Endothelial cell of umbilical vein (primary cell): Measurements from ENCODE around the gene NDUFAF8. TPM values are rescaled to one million over a fixed set of nuclear protein-coding genes. Genes with fewer than 3 reads are reported as not detected.

Experiments used
- BruUV-seq: library from RNA; stranded (reverse); fragments of 400-500 nt; replicated peaks from 2 replicates; lab custom pipeline; 2021; lab: Mats Ljungman, UMichigan
- CTCF ChIA-PET: fragments of 300-600, 350-600 bp; sonication (Branson Sonifier 250); formaldehyde crosslinking; loops from one replicate; lab custom pipeline; 2021; ENCODE audit warnings: antibody characterized with exemption, inconsistent platforms; lab: Charles Lee
- POLR2A ChIA-PET: fragments of 300-600, 350-600 bp; sonication (Branson Sonifier 250); formaldehyde crosslinking; loops from one replicate; lab custom pipeline; 2021; ENCODE audit warnings: antibody characterized with exemption, inconsistent platforms; lab: Charles Lee
- DNase-seq: peaks from one replicate; pipeline ENCODE4 v3.0.0-alpha.2; 2011; ENCODE audit warnings: low read depth, low spot score
- FAIRE-seq: peaks from 2 replicates; lab custom pipeline; 2011; peaks lifted over from hg19 to GRCh38; lab: Jason Lieb, UNC
- H2AFZ ChIP-seq: 2 replicates; pipeline ENCODE4 v1.6.0; 2012; ENCODE audit warnings: low read depth, low read length, control low read depth, inconsistent platforms
- H3K27ac ChIP-seq: 2 replicates; pipeline ENCODE4 v1.5.1; 2011; ENCODE audit warnings: low read depth, mild to moderate bottlenecking, control low read depth, low read length, moderate library complexity; ENCODE audit not compliant: insufficient read depth
- H3K27me3 ChIP-seq, 2 experiments: 2 replicates each; pipeline versions ENCODE4 v1.6.0 to v1.6.1; 2011; ENCODE audit warnings: low read length in 2 of 2, mixed read lengths in 1 of 2; ENCODE audit not compliant: control insufficient read depth in 2 of 2, insufficient read depth in 2 of 2
- H3K36me3 ChIP-seq, 2 experiments: 2 replicates in 1 of 2; 3 replicates in 1 of 2; pipeline ENCODE4 v1.5.1; 2011; ENCODE audit warnings: low read length in 2 of 2, mild to moderate bottlenecking in 1 of 2, moderate library complexity in 1 of 2; ENCODE audit not compliant: control insufficient read depth in 2 of 2, insufficient read depth in 2 of 2; ENCODE audit errors: extremely low read depth in 1 of 2
- H3K4me1 ChIP-seq: 3 replicates; pipeline ENCODE4 v1.5.1; 2011; ENCODE audit warnings: mild to moderate bottlenecking, low read length; ENCODE audit not compliant: control insufficient read depth, insufficient read depth; ENCODE audit errors: extremely low read depth
- H3K4me2 ChIP-seq: 2 replicates; pipeline ENCODE4 v1.6.1; 2011; ENCODE audit warnings: low read length, control low read depth, mixed read lengths; ENCODE audit not compliant: insufficient read depth
- H3K4me3 ChIP-seq, 3 experiments: fragments of 200-600 bp in 1 of 3; sonication (generic), shearing (Covaris generic) in 1 of 3; replicated peaks in 1 of 3; 2 replicates each; pipeline ENCODE4 v1.5.1; 2011 to 2016; ENCODE audit warnings: control low read depth in 3 of 3, low read length in 3 of 3, mild to moderate bottlenecking in 2 of 3, inconsistent platforms in 1 of 3, low read depth in 1 of 3, moderate library complexity in 1 of 3; ENCODE audit not compliant: insufficient read depth in 1 of 3
- H3K79me2 ChIP-seq: 2 replicates; pipeline ENCODE4 v1.6.0; 2012; ENCODE audit warnings: low read length, inconsistent platforms; ENCODE audit not compliant: control insufficient read depth, insufficient read depth
- H3K9ac ChIP-seq: replicated peaks from 2 replicates; pipeline ENCODE3; 2011; ENCODE audit warnings: low read length, control low read depth; ENCODE audit not compliant: insufficient read depth; ENCODE audit errors: extremely low read depth
- H3K9me1 ChIP-seq: replicated peaks from 3 replicates; pipeline ENCODE4 v1.6.0; 2011; ENCODE audit warnings: mild to moderate bottlenecking, low read length; ENCODE audit not compliant: control insufficient read depth, insufficient read depth; ENCODE audit errors: extremely low read depth
- H3K9me3 ChIP-seq: replicated peaks from 2 replicates; pipeline ENCODE4 v1.5.1; 2012; ENCODE audit warnings: low read length, inconsistent platforms; ENCODE audit not compliant: control insufficient read depth, insufficient read depth
- H4K20me1 ChIP-seq: replicated peaks from 2 replicates; pipeline ENCODE3; 2011; ENCODE audit warnings: mild to moderate bottlenecking, low read length; ENCODE audit not compliant: control insufficient read depth, insufficient read depth; ENCODE audit errors: extremely low read depth
- EZH2 ChIP-seq: IDR thresholded peaks from 2 replicates; pipeline ENCODE4 v1.6.1; 2012; ENCODE audit warnings: borderline replicate concordance, low read depth, mild to moderate bottlenecking, moderate library complexity, low read length, inconsistent platforms; ENCODE audit not compliant: severe bottlenecking
- FOS ChIP-seq: IDR thresholded peaks from 2 replicates; pipeline ENCODE4 v1.6.1; 2011; ENCODE audit warnings: mild to moderate bottlenecking, low read length, moderate library complexity, borderline replicate concordance; ENCODE audit not compliant: insufficient read depth
- GATA2 ChIP-seq: IDR thresholded peaks from 2 replicates; pipeline ENCODE4 v1.7.0; 2011; ENCODE audit warnings: low read depth, mild to moderate bottlenecking, moderate library complexity, mixed read lengths, low read length; ENCODE audit not compliant: insufficient read length, insufficient read depth
- JUN ChIP-seq: IDR thresholded peaks from 2 replicates; pipeline ENCODE4 v1.6.1; 2011; ENCODE audit warnings: borderline replicate concordance, low read depth; ENCODE audit not compliant: insufficient read length, insufficient read depth
- MYC ChIP-seq: IDR thresholded peaks from one replicate; pipeline ENCODE4 v1.6.1; 2011; ENCODE audit warnings: mild to moderate bottlenecking, low read depth, low read length
- POLR2A ChIP-seq: IDR thresholded peaks from 2 replicates; pipeline ENCODE4 v1.6.1; 2012; ENCODE audit warnings: low read depth, mild to moderate bottlenecking, control low read depth, low read length
- POLR2AphosphoS5 ChIP-seq: IDR thresholded peaks from 2 replicates; pipeline ENCODE4 v1.6.1; 2012; ENCODE audit warnings: low read depth, mild to moderate bottlenecking, control low read depth, low read length, moderate library complexity; ENCODE audit not compliant: insufficient read depth
- dilution Hi-C: fragments of 300-500 bp; cut with MboI; formaldehyde crosslinking; loops from one replicate; pipeline ENCODE4 v1.15.0; 2019; ENCODE audit warnings: low sequenced_read_pairs; ENCODE audit not compliant: extremely low pct_ligation_motif_present
- intact Hi-C: fragments of 100-400 bp; cut with micrococcal nuclease; formaldehyde crosslinking; loops from one replicate; pipeline ENCODE4 v1.10.0; 2022
- polyA plus RNA-seq, 4 experiments: library from polyadenylated mRNA; depleted of rRNA in 3 of 4; stranded (reverse) in 3 of 4; unstranded in 1 of 4; fragments of >200 nt; gene quantifications; 2 replicates each; pipeline versions ENCODE4 v1.2.1 to v1.2.3, GENCODE V29; 2011 to 2012; ENCODE audit warnings: missing spikeins in 1 of 4
- total RNA-seq: library from RNA; stranded (reverse); gene quantifications from 2 replicates; pipeline ENCODE4 v1.2.3, GENCODE V29; 2021
- TF ChIP-seq, protein P1 (sequence below): IDR thresholded peaks from 2 replicates; pipeline ENCODE4 v1.6.1; 2011; ENCODE audit not compliant: insufficient read depth, insufficient read length
- TF ChIP-seq, protein P2 (sequence below), 2 donors: IDR thresholded peaks; 1 replicate in 1 of 2; 2 replicates in 1 of 2; pipeline ENCODE4 v1.5.1; 2011; ENCODE audit warnings: low read length in 2 of 2, mild to moderate bottlenecking in 2 of 2, moderate library complexity in 2 of 2, control low read depth in 1 of 2, inconsistent platforms in 1 of 2, low read depth in 1 of 2; ENCODE audit not compliant: insufficient read depth in 1 of 2; ENCODE audit errors: extremely low read depth in 1 of 2

The NDUFAF8 gene
- total and polyA plus RNA-seq, 2 donors (not counting 3 experiments of a cell fraction or from before 2014, with no cell fraction given): 61.5 to 83.9 TPM

DNA sequence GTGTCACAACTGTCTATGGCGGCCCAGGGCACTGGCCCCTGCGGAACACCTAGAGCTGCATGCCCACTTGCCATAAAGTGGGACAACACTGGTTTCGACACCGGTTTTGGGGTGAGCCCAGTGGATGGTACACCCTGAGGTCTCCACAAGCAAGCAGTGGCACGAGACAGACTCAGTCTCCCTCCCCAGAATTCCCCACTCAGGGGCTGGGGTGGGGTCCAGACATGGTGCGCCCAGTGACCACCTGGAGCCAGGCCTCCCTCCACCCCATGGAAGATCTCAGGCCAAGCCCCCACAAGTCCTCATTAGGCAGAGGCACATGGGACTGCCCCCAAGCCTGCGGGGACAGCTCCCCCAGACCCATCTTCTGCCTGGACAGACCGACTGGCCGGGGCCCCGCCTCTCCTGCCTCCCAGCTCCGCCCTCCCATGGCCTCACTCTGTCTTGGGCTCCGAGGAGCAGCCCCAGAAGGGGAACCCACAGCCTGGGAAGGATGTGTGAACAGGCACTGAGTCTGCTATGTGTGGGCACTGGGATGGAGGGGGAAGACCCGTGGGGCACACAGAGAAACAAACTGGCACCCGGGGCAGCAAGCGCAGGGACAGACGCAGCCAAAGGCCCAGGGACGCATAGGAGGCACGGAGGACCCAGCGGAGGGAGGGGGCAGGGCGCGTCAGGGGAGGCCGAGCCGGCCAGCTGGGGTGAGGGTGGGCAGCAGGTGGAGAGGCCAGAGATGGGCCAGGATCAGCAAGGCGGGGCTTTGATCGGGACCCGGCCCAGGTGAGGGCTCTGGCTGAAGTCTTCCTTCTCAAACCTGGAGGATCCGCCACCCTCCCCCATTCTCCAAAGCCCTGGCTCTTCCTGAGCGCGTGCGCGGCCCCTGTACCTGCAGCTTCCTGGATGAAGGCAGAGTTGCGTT is 3.0 kb upstream of the NDUFAF8 start:
- peaks cover 20% of the 10 kb centered on the region for H3K79me2 ChIP-seq
- H3K4me3 ChIP-seq: no peak overlapping the region
- BruUV-seq: no TSS peak
- FAIRE-seq (no peak), DNase-seq (no peak)
- ChIA-PET CTCF (no interaction called here), POLR2A (no interaction called here)
- H3K4me2 ChIP-seq: no peak overlapping the region
- TF ChIP-seq POLR2A: no peak
- no peak for TF ChIP-seq MYC
- no peak for TF ChIP-seq FOS
- TF ChIP-seq, protein P1, sequence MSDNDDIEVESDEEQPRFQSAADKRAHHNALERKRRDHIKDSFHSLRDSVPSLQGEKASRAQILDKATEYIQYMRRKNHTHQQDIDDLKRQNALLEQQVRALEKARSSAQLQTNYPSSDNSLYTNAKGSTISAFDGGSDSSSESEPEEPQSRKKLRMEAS: no peak
- TF ChIP-seq, protein P2, sequence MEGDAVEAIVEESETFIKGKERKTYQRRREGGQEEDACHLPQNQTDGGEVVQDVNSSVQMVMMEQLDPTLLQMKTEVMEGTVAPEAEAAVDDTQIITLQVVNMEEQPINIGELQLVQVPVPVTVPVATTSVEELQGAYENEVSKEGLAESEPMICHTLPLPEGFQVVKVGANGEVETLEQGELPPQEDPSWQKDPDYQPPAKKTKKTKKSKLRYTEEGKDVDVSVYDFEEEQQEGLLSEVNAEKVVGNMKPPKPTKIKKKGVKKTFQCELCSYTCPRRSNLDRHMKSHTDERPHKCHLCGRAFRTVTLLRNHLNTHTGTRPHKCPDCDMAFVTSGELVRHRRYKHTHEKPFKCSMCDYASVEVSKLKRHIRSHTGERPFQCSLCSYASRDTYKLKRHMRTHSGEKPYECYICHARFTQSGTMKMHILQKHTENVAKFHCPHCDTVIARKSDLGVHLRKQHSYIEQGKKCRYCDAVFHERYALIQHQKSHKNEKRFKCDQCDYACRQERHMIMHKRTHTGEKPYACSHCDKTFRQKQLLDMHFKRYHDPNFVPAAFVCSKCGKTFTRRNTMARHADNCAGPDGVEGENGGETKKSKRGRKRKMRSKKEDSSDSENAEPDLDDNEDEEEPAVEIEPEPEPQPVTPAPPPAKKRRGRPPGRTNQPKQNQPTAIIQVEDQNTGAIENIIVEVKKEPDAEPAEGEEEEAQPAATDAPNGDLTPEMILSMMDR (IDR thresholded peaks at IDR 0.05; ENCODE audit: extremely low read depth in 1 of 2, insufficient read depth in 1 of 2, low read depth in 1 of 2, low read length in 2 of 2): no peak
- TF ChIP-seq EZH2: no peak
- no peak for TF ChIP-seq JUN
- no peak for TF ChIP-seq POLR2AphosphoS5
- TF ChIP-seq GATA2: no peak
- dilution Hi-C loops (no loop called here), intact Hi-C loops (no loop called here)
- no peaks in the 10 kb centered on the region for H3K27me3 ChIP-seq
- peaks cover 0 to 26% of the 10 kb centered on the region in 2 experiments for H3K36me3 ChIP-seq
- H3K4me1 ChIP-seq: peaks cover 6% of the 10 kb centered on the region
- no peak overlapping the region for H3K9ac ChIP-seq
- no peak overlapping the region for H3K27ac ChIP-seq
- H3K9me1 ChIP-seq: no peaks in the 10 kb centered on the region
- no peak overlapping the region for H2AFZ ChIP-seq
- H4K20me1 ChIP-seq: no peaks in the 10 kb centered on the region
- no peaks in the 10 kb centered on the region for H3K9me3 ChIP-seq
